ENCODE measurements around the gene CRB3. TPM values are rescaled to one million over a fixed set of nuclear protein-coding genes. Genes with fewer than 3 reads are reported as not detected.
"Not testable (repeated sequence)": the region's sequence is repeated elsewhere in the genome, so short reads cannot be mapped to it uniquely, and the experiment has no call there.

The CRB3 gene
- total RNA-seq, 2 donors from 2014 or later = 115 to 118 TPM

DNA sequence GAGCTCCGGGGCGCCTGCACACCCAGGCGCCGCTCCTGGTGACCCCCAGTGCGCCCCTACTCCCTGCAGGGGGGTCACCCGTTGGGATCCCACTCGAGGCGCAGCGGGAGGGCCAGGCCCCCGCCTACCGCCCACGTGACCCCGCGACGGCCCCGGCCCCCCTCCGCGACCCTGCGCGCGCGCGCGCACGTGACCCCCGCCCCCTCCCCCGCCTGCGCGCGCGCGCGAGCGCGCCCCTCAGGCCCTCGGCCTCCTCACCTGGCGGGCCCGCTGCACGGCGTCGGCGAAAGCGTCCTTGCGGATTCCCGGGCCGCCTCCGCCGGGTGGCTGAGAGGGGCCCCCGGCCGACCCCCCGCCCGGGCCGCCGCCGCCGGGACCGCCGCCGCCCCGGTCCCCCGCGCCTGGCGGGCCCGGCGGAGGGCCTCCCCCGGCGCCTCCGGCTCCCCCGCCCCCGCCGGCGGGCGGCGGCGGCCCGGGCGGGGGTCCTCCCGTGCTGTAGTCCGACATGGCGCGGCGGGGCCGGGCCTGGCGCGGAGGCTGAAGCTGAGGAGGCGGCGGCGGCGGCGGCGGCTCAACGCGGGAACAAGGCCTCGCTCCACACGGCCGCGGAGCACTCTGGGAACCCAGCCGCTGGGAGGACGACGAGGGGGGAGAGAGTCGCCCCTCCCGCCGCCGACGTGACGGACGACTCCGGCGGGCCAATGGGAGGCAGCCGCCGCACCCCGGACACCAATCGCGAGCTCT is 39.7 kb upstream of the CRB3 start, which contains the start of gene KHSRP:
Gene KHSRP, minus strand, starts transcription at position 617 of the 744 bp plus-strand sequence. Its CDS starts 110 bp downstream, at position 507.
- Histone ChIP-seq H3K9me3 (no peaks in the 10 kb centered on the region), H3K4me1 (peaks cover 7% of the 10 kb centered on the region), H3K27ac (peak within 1 kb of the TSS; percentile 78), H3K9ac (ENCODE audit: low read depth in 2 of 2, low read length in 2 of 2) (peak within 1 kb of the TSS; percentile 84 to 85), H3K36me3 (peaks cover 8% of the 10 kb centered on the region), H3K4me3 (peak within 1 kb of the TSS; percentile 85), H3K27me3 (no peaks in the 10 kb centered on the region)
- TF ChIP-seq, protein P1, sequence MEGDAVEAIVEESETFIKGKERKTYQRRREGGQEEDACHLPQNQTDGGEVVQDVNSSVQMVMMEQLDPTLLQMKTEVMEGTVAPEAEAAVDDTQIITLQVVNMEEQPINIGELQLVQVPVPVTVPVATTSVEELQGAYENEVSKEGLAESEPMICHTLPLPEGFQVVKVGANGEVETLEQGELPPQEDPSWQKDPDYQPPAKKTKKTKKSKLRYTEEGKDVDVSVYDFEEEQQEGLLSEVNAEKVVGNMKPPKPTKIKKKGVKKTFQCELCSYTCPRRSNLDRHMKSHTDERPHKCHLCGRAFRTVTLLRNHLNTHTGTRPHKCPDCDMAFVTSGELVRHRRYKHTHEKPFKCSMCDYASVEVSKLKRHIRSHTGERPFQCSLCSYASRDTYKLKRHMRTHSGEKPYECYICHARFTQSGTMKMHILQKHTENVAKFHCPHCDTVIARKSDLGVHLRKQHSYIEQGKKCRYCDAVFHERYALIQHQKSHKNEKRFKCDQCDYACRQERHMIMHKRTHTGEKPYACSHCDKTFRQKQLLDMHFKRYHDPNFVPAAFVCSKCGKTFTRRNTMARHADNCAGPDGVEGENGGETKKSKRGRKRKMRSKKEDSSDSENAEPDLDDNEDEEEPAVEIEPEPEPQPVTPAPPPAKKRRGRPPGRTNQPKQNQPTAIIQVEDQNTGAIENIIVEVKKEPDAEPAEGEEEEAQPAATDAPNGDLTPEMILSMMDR (IDR thresholded peaks at IDR 0.05) = no peak
- intact Hi-C loops (cut with DNase I) = no loop called here
- no peak for DNase-seq

DNA sequence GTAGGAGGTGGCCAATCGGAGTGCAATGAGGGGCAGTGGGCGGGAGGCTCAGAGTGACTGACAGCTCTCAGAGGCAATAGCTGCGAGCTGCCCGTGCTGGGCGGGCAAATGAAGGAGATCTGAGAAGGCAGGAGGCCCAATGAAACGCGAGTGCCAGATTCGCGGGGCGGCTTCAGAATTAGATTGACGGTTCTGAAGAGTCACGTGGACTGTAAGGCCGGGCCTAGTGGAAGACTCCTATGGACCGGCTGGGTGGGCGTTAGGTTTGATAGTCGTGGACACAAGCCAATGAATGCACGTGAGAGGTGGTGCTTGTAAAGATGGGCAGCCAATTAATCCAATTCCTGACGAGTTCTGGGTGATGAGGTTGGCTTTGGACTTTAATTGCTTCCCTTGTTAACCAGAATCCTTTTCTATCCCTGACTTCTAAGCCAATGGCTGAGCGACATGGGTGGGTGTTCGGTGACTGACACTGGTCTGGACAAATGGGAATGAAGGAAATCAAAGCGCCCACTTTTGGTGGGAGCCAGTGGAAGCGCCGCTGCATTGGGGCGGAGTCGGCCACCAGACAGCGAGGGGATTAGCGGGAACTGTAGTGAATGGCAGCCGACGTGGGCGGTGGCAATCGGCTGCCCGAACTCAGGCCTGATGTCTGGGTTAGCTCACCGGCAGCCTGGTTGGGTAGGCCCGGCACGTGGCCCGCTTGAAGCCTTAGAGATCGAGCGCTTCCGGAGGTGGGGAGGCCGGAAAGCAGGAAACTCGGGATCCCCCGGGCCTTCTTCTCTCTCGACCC is 38.9 kb upstream of the CRB3 start:
- TF ChIP-seq, protein P1 (IDR thresholded peaks at IDR 0.05) = no peak
- intact Hi-C loops (cut with DNase I) = no loop called here
- Histone ChIP-seq H3K4me1 (peaks cover 7% of the 10 kb centered on the region), H3K9me3 (no peaks in the 10 kb centered on the region), H3K9ac (ENCODE audit: low read depth in 2 of 2, low read length in 2 of 2) (peak overlapping the region in 1 of 2 donors; percentile 12), H3K36me3 (peaks cover 2% of the 10 kb centered on the region), H3K27me3 (no peaks in the 10 kb centered on the region), H3K27ac (peak overlapping the region; percentile 78), H3K4me3 (peak overlapping the region; percentile 23)
- DNase-seq = peak; percentile 99

DNA sequence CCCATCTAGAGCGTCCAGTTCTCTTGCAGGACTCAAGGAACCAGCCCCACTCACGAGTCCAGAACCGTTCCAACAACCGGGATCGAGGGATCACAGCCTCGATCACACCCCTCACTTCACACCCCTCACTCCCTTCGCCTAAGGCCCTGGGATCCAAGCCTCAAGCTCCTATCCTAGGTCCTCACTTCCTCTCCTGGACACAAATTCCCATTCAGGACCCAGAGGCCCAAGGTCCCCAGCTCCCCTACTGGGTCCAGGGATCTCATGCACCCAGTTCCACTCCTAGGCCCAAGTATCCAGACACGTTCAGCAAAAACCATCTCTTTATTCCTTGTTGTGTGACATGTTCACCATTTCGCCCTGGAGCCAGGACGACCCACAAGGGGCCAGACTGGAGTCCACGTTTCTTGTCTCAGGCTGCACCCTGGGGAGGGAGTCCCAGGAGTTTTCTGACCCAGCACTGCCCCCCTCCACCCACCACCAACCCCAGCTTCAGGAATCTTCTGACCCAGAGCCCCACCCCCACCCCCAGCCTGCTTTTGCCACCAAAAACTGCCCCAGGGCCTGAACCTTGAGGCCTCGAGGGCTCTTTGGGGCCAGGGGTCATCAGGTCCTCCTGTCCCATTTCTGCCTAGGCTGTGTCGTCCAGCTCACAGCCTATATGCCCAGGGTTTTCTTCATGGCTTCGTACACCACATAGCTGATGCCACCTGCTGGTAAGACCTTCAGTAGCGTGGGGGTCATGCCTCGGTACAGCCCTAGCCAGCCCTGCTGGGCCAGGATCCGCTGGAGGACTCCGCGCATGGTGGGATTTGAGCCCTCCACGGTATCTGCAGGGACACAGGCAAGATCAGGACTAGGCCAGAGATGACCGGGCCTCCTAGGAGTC is 38.1 kb upstream of the CRB3 start:
- intact Hi-C loops (cut with DNase I) = no loop called here
- Histone ChIP-seq H3K9ac (ENCODE audit: low read depth in 2 of 2, low read length in 2 of 2) (no peak overlapping the region), H3K9me3 (no peaks in the 10 kb centered on the region), H3K27me3 (no peaks in the 10 kb centered on the region), H3K4me1 (peaks cover 7% of the 10 kb centered on the region), H3K36me3 (no peaks in the 10 kb centered on the region), H3K4me3 (peak overlapping the region; percentile 23), H3K27ac (peak overlapping the region; percentile 78)
- no peak for DNase-seq
- TF ChIP-seq, protein P1 (IDR thresholded peaks at IDR 0.05) = no peak

DNA sequence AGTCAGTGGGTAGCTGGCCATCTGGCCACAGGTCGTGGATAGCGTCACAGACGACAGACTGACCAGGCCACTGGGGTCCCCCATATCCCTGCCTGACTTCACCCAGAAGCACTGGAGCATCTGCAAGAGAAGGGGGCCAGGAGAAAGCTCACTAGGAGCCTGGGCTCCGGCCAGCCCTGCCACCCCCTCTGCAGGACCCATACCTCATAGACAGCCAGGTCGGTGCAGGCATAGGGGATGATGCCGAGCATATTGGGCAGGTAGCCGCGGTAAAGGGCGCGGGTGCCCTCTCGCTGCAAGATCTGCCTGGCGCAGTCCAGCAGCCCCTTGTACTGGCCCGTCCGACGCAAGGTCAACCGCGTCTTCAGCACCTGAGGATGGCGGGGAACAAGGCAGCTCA is 36.9 kb upstream of the CRB3 start:
- Histone ChIP-seq H3K4me3 (no peak overlapping the region), H3K4me1 (peaks cover 7% of the 10 kb centered on the region), H3K9ac (ENCODE audit: low read depth in 2 of 2, low read length in 2 of 2) (no peak overlapping the region), H3K36me3 (no peaks in the 10 kb centered on the region), H3K27me3 (no peaks in the 10 kb centered on the region), H3K9me3 (no peaks in the 10 kb centered on the region), H3K27ac (no peak overlapping the region)
- DNase-seq = no peak
- intact Hi-C loops (cut with DNase I) = no loop called here
- TF ChIP-seq, protein P1 (IDR thresholded peaks at IDR 0.05) = no peak

DNA sequence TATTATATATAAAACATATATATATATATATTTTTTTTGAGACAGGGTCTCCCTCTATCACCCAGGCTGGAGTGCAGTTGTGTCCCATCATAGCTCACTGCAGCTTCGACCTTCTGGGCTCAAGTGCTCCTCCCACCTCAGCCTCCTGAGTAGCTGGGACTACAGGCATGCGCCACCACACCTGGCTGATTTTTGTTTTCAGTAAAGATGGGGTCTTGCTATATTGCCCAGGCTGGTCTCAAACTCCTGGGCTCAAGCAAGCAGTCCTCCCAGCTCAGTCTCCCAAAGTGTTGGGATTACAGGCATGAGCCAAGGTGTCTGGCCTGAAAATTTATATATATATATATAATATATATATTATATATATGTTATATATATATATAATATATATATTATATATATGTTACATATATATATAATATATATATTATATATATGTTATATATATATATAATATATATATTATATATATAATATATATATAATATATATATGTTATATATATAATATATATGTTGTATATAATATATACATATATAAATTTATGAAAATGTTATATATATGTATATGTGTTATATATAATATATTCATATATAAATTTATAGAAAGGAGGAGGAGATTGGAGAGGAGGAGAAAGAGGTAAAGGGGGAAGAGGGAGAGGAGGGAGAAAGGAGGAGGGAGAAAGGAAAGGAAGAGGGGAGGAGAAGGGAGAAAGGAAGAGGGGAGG is 35.2 kb upstream of the CRB3 start:
- H3K4me1 ChIP-seq; H3K9ac ChIP-seq (ENCODE audit: low read depth in 2 of 2, low read length in 2 of 2); DNase-seq; intact Hi-C loops (cut with DNase I); H3K9me3 ChIP-seq; H3K4me3 ChIP-seq; H3K27ac ChIP-seq; H3K36me3 ChIP-seq; H3K27me3 ChIP-seq: not testable (repeated sequence)

All from colonic mucosa (tissue), 4 donors.